Liver (tissue), 9 donors: Measurements from ENCODE around the gene BPIFA2. TPM values are rescaled to one million over a fixed set of nuclear protein-coding genes. Genes with fewer than 3 reads are reported as not detected.

Experiments
- DNase-seq: peaks from one replicate; pipeline ENCODE4 v3.0.0-alpha.2; 2017; ENCODE audit warnings: low spot score
- H3K27ac ChIP-seq, 2 donors: one replicate each; pipeline ENCODE4 v1.7.0; 2013; ENCODE audit warnings: inconsistent platforms in 2 of 2, low read length in 2 of 2, control low read depth in 1 of 2, low read depth in 1 of 2, mild to moderate bottlenecking in 1 of 2
- H3K27me3 ChIP-seq, 4 donors: one replicate each; pipeline versions ENCODE4 v1.6.1 to v1.7.0; 2013; ENCODE audit warnings: low read length in 3 of 4, inconsistent platforms in 1 of 4, mild to moderate bottlenecking in 1 of 4, moderate library complexity in 1 of 4; ENCODE audit not compliant: control insufficient read depth in 4 of 4, insufficient read depth in 4 of 4
- H3K36me3 ChIP-seq, 4 donors: one replicate each; pipeline versions ENCODE4 v1.6.1 to v1.7.0; 2013; ENCODE audit warnings: low read length in 3 of 4, mild to moderate bottlenecking in 3 of 4, low read depth in 1 of 4, moderate library complexity in 1 of 4; ENCODE audit not compliant: control insufficient read depth in 4 of 4, insufficient read depth in 3 of 4
- H3K4me1 ChIP-seq, 4 donors: one replicate each; pipeline versions ENCODE4 v1.6.1 to v1.7.0; 2013; ENCODE audit warnings: low read length in 3 of 4, mild to moderate bottlenecking in 3 of 4, moderate library complexity in 1 of 4; ENCODE audit not compliant: control insufficient read depth in 4 of 4, insufficient read depth in 4 of 4
- H3K4me3 ChIP-seq, 3 donors: one replicate each; pipeline versions ENCODE4 v1.6.1 to v1.7.0; 2013; ENCODE audit warnings: low read length in 3 of 3, control low read depth in 1 of 3, low read depth in 1 of 3, mild to moderate bottlenecking in 1 of 3
- H3K9ac ChIP-seq, 2 donors: one replicate each; pipeline ENCODE4 v1.7.0; 2013; ENCODE audit warnings: low read length in 2 of 2, mild to moderate bottlenecking in 2 of 2, moderate library complexity in 2 of 2, control low read depth in 1 of 2, low read depth in 1 of 2
- H3K9me3 ChIP-seq, 4 donors: one replicate each; pipeline versions ENCODE4 v1.6.1 to v1.7.0; 2013; ENCODE audit warnings: low read length in 3 of 4; ENCODE audit not compliant: control insufficient read depth in 4 of 4
- FOXA1 ChIP-seq: IDR thresholded peaks from 2 replicates; pipeline ENCODE4 v1.6.1; 2016; ENCODE audit warnings: antibody characterized with exemption
- FOXA2 ChIP-seq: IDR thresholded peaks from 2 replicates; pipeline ENCODE4 v1.6.1; 2016; ENCODE audit warnings: antibody characterized with exemption
- GABPA ChIP-seq, 2 donors: IDR thresholded peaks in 1 of 2; conservative IDR thresholded peaks in 1 of 2; 2 replicates each; pipeline ENCODE4 v1.6.1; 2016; ENCODE audit warnings: antibody characterized with exemption in 2 of 2, mild to moderate bottlenecking in 1 of 2, moderate library complexity in 1 of 2
- HNF4A ChIP-seq, 2 donors: conservative IDR thresholded peaks; 2 replicates each; pipeline ENCODE4 v1.6.1; 2016; ENCODE audit warnings: antibody characterized with exemption in 2 of 2, mild to moderate bottlenecking in 2 of 2
- HNF4G ChIP-seq: IDR thresholded peaks from 2 replicates; pipeline ENCODE4 v1.6.1; 2016; ENCODE audit warnings: antibody characterized with exemption
- JUND ChIP-seq, 2 donors: IDR thresholded peaks; 2 replicates each; pipeline ENCODE4 v1.6.1; 2016; ENCODE audit warnings: antibody characterized with exemption in 2 of 2
- NR2F2 ChIP-seq: IDR thresholded peaks from 2 replicates; pipeline ENCODE4 v1.6.1; 2016; ENCODE audit warnings: antibody characterized with exemption
- RAD21 ChIP-seq, 2 donors: IDR thresholded peaks; 2 replicates each; pipeline ENCODE4 v1.6.1; 2016; ENCODE audit warnings: antibody characterized with exemption in 2 of 2, mild to moderate bottlenecking in 2 of 2
- SP1 ChIP-seq: IDR thresholded peaks from 2 replicates; pipeline ENCODE4 v1.6.1; 2018; ENCODE audit warnings: antibody characterized with exemption, mild to moderate bottlenecking
- TAF1 ChIP-seq: conservative IDR thresholded peaks from 2 replicates; pipeline ENCODE4 v1.6.1; 2016; ENCODE audit warnings: antibody characterized with exemption, mild to moderate bottlenecking
- WGBS: extraction: QIAGEN DNeasy Blood & Tissue Kit; methylation state at CpG from one replicate; pipeline ENCODE4 v1.1.7; 2013; 5-methylcytosine and 5-hydroxymethylcytosine counted together
- polyA plus RNA-seq, 2 donors: library from polyadenylated mRNA; stranded (reverse) in 1 of 2; unstranded in 1 of 2; fragments of 200-250 nt in 1 of 2; fragments of >200 nt in 1 of 2; fragmentation: Nextera tagmentation in 1 of 2; extraction: Ambion mirVana in 1 of 2; gene quantifications; one replicate each; pipeline versions ENCODE4 v1.2.1 to v1.2.3, GENCODE V29; 2013 to 2015
- total RNA-seq, 2 donors: library from RNA; depleted of rRNA; stranded (reverse); fragments of >200 nt; gene quantifications; one replicate each; pipeline ENCODE4 v1.2.3, GENCODE V29; 2014
- TF ChIP-seq, protein P1 (sequence below): IDR thresholded peaks from 2 replicates; pipeline ENCODE4 v1.6.1; 2016; ENCODE audit warnings: antibody characterized with exemption
- TF ChIP-seq, protein P2 (sequence below): IDR thresholded peaks from 2 replicates; pipeline ENCODE4 v1.6.1; 2016; ENCODE audit warnings: antibody characterized with exemption
- TF ChIP-seq, protein P3 (sequence below): IDR thresholded peaks from 2 replicates; pipeline ENCODE4 v1.6.1; 2016; ENCODE audit warnings: antibody characterized with exemption, mild to moderate bottlenecking
- TF ChIP-seq, protein P4 (sequence below): fragments of 150-350 bp; IDR thresholded peaks from 2 replicates; pipeline ENCODE4 v1.5.1; 2017; ENCODE audit warnings: improper control_type of control experiment, low read depth, low read length; ENCODE audit not compliant: missing input control
- TF ChIP-seq, protein P5 (sequence below): IDR thresholded peaks from 2 replicates; pipeline ENCODE4 v1.6.1; 2016; ENCODE audit warnings: antibody characterized with exemption
- donor health status: healthy.
- donor health status: healthy.
- donor health status: healthy.
- donor health status: healthy.
- donor health status: healthy.

Gene BPIFA2
- total and polyA plus RNA-seq, 4 donors: not detected

DNA sequence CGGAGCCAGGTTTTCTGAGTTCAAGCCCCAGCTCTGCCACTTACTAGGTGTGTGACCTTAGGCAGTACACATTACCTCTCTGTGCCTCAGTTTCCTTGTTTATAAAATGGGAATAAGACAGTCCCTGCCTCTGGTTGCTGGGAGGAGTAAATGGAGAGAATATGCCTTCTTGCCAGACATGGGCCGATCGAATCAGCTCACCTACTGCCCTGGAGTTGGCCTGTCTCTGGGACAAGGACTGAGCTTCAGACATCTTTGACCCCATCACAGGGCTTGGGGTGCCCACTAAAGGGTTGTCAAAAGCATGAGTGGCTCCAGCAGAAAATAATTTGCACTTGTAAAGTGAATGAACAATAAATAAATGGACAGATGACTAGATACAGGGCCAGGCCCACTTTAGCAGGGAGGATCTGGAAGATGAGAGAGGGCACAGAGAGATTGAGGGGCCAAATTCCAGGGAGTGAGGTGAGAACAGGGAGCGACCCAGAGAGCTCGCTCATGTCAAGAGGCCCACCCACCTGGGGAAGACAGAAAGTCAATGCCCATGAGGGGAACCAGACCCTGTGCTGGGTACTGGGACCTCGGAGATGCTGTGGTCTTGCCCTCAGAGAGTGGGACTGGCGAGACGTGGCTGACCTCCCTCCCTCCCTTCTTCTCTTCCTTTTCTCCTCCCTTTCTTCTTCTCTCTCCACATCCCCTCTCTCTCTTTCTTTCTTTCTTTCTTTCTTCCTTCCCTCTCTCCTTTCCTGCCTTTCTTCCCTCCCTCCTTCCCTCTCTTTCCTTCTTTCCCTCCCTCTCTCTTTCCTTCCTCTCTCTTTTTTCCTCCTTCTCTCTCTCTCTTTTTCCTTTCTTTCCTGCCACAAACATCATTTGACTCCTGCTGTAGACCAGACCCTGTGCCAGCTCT lies 3.9 kb upstream of the BPIFA2 start:
- WGBS: 82% methylated on average over 8 of the region's 8 CpGs
- H3K27ac ChIP-seq: no peak overlapping the region
- no peaks in the 10 kb centered on the region for H3K36me3 ChIP-seq
- H3K9me3 ChIP-seq: peaks cover 2 to 3% (median 3%) of the 10 kb centered on the region in 4 donors
- H3K4me1 ChIP-seq: no peaks in the 10 kb centered on the region
- DNase-seq: no peak
- no peak overlapping the region for H3K4me3 ChIP-seq
- TF ChIP-seq FOXA2: no peak
- TF ChIP-seq FOXA1: no peak
- TF ChIP-seq GABPA (IDR thresholded peaks at IDR 0.05 in 1 of 2, conservative IDR thresholded peaks at IDR 0.05 in 1 of 2): no peak
- TF ChIP-seq RAD21 (IDR thresholded peaks at IDR 0.05): no peak
- TF ChIP-seq, protein P1, sequence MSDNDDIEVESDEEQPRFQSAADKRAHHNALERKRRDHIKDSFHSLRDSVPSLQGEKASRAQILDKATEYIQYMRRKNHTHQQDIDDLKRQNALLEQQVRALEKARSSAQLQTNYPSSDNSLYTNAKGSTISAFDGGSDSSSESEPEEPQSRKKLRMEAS: no peak
- TF ChIP-seq, protein P2, sequence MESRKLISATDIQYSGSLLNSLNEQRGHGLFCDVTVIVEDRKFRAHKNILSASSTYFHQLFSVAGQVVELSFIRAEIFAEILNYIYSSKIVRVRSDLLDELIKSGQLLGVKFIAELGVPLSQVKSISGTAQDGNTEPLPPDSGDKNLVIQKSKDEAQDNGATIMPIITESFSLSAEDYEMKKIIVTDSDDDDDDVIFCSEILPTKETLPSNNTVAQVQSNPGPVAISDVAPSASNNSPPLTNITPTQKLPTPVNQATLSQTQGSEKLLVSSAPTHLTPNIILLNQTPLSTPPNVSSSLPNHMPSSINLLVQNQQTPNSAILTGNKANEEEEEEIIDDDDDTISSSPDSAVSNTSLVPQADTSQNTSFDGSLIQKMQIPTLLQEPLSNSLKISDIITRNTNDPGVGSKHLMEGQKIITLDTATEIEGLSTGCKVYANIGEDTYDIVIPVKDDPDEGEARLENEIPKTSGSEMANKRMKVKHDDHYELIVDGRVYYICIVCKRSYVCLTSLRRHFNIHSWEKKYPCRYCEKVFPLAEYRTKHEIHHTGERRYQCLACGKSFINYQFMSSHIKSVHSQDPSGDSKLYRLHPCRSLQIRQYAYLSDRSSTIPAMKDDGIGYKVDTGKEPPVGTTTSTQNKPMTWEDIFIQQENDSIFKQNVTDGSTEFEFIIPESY: no peak
- H3K27me3 ChIP-seq: peaks cover 0 to 2% (median 0%) of the 10 kb centered on the region in 4 donors
- no peak overlapping the region for H3K9ac ChIP-seq

DNA sequence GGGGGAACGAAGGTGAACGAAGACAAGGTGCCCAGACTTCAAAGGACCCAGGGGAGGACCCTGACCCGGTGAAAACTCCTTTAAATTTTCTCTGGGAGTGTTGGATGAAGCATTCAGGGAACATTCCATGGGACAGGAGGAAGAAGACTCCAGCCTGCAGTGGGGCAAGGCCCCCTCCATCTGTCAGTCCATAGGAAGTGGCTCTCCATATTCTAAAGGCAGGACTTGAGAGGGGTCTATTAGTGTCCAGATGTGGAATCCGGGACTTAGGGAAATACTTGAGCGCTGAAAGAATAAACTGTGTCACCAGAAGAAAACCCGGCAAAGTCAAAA lies 3.2 kb upstream of the BPIFA2 start:
- TF ChIP-seq FOXA2: no peak
- TF ChIP-seq, protein P3, sequence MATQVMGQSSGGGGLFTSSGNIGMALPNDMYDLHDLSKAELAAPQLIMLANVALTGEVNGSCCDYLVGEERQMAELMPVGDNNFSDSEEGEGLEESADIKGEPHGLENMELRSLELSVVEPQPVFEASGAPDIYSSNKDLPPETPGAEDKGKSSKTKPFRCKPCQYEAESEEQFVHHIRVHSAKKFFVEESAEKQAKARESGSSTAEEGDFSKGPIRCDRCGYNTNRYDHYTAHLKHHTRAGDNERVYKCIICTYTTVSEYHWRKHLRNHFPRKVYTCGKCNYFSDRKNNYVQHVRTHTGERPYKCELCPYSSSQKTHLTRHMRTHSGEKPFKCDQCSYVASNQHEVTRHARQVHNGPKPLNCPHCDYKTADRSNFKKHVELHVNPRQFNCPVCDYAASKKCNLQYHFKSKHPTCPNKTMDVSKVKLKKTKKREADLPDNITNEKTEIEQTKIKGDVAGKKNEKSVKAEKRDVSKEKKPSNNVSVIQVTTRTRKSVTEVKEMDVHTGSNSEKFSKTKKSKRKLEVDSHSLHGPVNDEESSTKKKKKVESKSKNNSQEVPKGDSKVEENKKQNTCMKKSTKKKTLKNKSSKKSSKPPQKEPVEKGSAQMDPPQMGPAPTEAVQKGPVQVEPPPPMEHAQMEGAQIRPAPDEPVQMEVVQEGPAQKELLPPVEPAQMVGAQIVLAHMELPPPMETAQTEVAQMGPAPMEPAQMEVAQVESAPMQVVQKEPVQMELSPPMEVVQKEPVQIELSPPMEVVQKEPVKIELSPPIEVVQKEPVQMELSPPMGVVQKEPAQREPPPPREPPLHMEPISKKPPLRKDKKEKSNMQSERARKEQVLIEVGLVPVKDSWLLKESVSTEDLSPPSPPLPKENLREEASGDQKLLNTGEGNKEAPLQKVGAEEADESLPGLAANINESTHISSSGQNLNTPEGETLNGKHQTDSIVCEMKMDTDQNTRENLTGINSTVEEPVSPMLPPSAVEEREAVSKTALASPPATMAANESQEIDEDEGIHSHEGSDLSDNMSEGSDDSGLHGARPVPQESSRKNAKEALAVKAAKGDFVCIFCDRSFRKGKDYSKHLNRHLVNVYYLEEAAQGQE: no peak
- TF ChIP-seq SP1: no peak
- TF ChIP-seq GABPA (IDR thresholded peaks at IDR 0.05 in 1 of 2, conservative IDR thresholded peaks at IDR 0.05 in 1 of 2): no peak
- TF ChIP-seq HNF4A (conservative IDR thresholded peaks at IDR 0.05): no peak
- no peak for TF ChIP-seq JUND (IDR thresholded peaks at IDR 0.05)
- TF ChIP-seq, protein P4, sequence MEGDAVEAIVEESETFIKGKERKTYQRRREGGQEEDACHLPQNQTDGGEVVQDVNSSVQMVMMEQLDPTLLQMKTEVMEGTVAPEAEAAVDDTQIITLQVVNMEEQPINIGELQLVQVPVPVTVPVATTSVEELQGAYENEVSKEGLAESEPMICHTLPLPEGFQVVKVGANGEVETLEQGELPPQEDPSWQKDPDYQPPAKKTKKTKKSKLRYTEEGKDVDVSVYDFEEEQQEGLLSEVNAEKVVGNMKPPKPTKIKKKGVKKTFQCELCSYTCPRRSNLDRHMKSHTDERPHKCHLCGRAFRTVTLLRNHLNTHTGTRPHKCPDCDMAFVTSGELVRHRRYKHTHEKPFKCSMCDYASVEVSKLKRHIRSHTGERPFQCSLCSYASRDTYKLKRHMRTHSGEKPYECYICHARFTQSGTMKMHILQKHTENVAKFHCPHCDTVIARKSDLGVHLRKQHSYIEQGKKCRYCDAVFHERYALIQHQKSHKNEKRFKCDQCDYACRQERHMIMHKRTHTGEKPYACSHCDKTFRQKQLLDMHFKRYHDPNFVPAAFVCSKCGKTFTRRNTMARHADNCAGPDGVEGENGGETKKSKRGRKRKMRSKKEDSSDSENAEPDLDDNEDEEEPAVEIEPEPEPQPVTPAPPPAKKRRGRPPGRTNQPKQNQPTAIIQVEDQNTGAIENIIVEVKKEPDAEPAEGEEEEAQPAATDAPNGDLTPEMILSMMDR: no peak
- TF ChIP-seq TAF1: no peak
- TF ChIP-seq RAD21 (IDR thresholded peaks at IDR 0.05): no peak
- no peak for TF ChIP-seq FOXA1
- TF ChIP-seq, protein P5, sequence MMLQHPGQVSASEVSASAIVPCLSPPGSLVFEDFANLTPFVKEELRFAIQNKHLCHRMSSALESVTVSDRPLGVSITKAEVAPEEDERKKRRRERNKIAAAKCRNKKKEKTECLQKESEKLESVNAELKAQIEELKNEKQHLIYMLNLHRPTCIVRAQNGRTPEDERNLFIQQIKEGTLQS: no peak
- TF ChIP-seq NR2F2: no peak
- TF ChIP-seq, protein P1: no peak
- no peak for TF ChIP-seq HNF4G
- Histone ChIP-seq H3K9me3 (peaks cover 3 to 8% (median 6%) of the 10 kb centered on the region in 4 donors), H3K36me3 (no peaks in the 10 kb centered on the region), H3K4me1 (no peaks in the 10 kb centered on the region), H3K27ac (no peak overlapping the region), H3K4me3 (no peak overlapping the region), H3K9ac (no peak overlapping the region), H3K27me3 (peaks cover 0 to 2% (median 0%) of the 10 kb centered on the region in 4 donors)
- no peak for DNase-seq
- 75% methylated on average over 6 of the region's 6 CpGs for WGBS
